Activated CD4-positive, CD25-positive, alpha-beta regulatory T cell treated with anti-CD3 and anti-CD28 coated beads, Interleukin-2, amount 50 U/mL, for 24 hours (primary cell): ENCODE measurements around the gene SYP.
A peak's percentile ranks its signal among the peaks of the same experiment; 100 is the strongest.

Experiments
- ATAC-seq, 2 donors: fragments of 150-1000 bp; cut with Tn5 transposase; one replicate each; pipeline ENCODE4 v1.10.0; 2021; ENCODE audit warnings: mild to moderate bottlenecking in 1 of 2, moderate library complexity in 1 of 2

Gene SYP

DNA sequence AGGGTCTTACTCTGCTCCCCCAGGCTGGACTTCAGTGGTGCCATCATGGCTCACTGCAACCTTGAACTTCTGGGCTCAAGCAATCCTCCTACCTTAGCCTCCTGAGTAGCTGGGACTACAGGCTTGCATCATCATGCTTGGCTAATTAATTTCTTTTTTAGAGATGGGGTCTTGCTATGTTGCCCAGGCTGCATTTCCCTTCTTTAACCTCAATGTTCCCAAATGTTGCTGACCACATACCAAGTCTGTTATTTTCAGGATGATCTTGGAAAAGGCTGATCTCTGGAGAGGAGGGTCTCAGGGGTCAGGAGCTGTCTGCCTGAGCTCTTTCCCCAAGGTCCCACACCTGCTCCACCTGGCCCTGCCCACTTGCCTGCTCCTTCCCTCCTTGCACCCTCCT, 20.1 kb upstream of the SYP start:
- no peak for ATAC-seq

DNA sequence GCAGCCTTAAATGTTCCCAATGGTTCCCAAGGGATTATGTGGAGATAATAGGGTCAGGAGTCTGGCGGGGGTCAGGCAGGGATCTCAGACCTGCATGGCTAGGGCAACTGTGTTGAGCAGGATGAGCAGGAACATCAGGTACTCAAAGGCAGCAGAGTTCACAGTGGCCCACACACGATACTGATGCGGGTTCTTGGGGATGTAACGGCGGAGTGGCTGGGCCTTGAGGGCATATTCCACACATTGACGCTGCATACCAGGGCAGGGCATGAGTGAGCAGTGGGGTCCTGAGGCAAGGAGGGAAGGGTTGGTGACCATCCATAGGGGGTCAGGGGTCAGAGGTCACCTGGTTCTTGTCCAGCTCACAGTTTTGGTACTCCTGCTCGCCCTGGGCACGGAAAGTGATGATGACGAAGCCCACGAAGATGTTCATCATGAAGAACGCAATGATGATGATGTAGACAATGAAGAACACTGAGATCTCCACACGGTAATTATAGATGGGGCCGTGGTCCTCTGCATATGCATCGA, 15.1 kb upstream of the SYP start:
- no peak for ATAC-seq

DNA sequence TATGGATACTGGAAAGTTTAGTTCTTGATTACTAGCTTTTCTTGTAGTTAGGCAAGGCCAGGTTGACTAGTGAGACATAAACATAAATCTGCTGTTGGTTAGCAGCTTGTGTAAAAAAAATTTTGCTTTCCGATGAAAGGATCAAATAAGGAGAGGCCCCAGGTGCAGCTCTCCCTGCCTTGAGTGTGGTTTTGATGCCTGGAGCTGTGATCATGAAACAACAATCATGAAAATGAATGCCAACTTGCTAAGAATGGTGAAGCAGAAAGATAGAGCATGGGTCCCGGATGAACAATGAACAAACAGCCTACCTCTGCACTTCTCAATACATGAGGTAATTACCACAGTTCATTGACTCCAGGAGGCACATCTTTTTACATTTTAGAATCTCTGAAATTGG, 14.4 kb upstream of the SYP start:
- no peak for ATAC-seq

DNA sequence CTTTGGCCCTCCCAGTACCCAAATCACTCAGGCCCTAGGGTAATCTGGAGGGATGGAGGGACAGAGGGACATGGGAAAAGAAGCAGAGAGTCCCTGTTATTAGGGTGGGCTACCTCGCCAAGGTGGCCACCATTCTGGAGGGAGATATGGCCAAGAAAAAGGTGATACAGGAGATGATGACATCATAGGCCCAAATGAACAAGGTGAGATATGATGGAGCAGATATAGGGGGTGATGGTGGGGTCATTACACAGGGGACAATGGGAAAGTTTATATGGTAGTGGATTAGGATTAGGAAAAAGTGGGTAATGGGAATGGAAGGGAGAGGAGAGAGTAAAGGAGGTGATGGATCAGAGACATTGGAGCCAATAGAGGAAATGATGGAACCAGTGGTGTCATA, 12.9 kb upstream of the SYP start:
- no peak for ATAC-seq

DNA sequence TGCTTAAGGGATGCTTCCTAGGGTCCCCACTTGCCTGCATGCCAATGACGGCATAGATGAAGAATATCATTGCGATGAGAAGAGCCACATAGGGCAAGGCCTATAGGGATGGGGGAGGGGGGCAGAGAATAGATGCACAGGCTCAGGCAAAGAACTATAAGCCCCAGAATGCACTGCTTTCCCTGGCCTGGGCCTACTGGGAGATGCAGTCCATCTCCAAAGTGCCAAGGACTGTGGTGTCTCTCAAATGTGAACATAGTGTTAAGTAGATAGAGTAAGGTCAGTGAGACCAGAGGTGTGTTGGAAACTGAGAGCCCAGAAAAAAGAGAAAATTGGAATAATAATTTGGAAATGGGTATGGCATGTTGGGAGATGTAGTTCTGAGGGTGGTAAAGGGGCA, 12.2 kb upstream of the SYP start:
- ATAC-seq, result no peak

DNA sequence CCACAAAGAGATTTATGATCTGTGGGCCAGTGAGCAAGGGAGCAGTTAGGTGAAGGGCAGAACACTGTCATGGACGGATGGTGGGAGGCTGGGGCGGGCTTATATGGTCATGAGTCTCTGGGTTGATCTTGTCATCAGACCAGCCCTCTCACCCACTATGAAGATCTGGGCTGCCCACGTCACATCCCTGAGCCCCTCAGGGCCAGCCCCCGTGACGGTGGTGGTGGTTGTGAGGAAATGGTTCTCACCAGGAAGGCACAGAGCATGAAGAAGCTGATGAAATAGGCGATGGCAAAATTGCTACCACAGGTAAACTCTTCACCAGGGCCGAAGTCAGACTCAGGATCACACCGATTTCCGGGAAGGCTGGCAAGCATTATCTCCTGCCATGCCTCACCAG, 11.1 kb upstream of the SYP start:
- no peak for ATAC-seq

DNA sequence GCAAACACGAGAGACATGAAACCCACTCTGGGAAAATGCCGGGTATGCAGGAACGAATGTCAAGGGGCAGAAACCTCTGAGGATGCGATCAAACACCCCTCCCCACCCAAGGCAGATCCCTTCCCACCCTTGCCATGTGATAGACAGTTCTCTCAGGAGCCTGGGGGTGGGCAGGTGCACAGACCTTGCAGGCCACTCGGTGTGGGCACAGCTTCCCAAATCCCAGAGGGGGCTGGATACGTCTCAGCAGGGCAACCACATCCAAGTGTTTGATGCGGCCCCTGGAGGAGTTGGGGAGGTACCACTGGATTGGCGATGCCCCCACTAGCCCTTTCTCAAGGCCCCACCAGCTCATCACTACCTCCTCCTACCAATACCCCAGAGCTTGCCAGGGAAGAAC, 10.4 kb upstream of the SYP start:
- no peak for ATAC-seq

DNA sequence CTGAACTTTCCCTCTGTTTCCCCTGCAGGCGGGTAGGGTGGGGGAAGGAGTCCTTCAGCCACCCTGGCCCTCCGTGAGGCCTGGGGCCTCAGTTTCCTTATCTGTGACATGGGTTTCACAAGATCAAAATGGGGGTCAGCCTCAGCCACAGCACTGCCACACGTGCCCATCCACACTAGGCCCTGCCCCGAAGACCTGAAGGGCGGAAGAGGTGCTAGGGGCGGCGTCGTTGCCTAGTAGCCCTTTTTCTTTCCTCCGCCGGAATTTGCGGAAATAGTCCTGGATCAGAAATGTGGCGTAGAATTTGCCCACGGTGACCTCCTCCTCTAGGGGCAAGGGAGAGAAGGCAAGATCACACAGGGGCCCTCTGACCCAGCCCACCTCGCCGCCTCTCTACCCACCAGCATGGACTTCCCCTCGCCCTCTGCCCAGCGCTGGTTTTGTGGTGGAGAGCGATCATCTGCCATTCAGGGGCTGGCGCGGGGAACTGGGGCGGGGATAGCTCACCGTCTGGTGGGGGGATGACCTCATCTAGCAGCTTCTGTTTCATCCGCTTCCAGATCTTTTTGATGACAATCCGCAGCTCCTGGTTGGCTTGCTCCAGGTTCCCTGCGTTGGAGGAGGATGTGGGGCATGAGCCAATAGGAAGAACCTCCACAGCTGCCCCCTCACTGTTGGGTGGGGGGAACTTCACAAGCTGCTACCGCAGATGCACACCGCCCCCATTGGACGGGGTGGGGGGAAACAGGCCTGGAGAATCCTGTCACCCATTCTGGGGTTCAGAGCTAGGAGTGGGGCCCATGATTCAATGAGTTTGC, 9.7 kb upstream of the SYP start:
- ATAC-seq, result no peak

DNA sequence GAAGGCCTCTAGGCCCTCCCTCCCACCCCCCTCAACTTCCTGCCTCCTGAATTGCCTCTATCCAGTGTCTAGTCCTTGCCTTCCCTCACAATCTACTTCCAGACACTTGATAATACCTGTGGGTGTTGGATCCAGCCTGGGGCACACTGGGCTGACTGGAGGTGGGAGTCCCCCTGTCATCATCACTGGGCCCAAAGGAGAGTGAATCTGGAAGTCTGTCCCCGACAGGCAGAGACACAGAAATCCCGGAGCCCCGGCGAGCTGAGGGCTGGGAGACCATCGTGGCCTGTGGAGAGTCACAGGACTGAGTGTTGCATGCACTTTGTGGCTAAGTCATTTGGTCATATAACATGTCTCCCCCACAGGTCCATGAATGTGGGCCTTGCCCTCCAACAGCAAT, 8.4 kb upstream of the SYP start:
- no peak for ATAC-seq

DNA sequence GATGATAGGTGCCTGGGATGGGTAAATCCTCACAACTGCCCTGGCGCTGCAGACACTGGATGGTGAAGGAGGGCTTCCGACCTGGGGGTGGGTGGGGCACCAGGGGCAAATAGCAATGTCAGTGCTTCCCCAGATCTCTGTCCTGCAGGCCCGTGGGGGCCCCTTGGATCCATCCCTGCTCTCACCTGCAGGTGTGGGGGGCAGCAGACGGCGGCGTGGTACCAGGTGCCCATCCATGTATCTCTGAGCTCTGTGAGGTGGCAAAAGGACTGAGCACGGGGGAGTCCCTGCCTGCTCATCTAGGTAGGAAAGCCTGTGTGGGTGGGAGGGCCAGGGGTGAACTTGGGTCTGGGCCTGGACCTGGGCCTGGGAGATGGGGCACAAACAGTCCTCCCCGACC, 6.5 kb upstream of the SYP start:
- ATAC-seq, result no peak

DNA sequence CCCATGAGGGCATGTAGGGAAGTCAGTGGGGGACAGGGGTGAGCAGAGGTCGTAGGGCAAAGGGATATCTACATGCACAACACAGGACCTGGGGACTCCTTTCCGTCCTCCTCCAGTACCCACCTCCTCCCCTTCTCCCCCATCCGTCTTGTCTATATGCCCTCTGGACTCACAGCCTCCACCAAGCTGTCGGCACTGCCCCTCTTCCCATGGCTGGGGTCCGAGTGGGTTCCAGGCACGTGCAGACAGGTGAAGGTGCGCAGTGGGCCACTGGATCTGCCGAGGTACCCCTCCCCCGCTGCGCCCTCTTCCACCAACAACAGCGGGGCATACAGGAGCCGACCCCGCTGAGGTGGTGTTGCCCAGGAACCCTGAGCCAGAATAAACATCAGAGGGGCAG, 5.5 kb upstream of the SYP start:
- no peak for ATAC-seq

DNA sequence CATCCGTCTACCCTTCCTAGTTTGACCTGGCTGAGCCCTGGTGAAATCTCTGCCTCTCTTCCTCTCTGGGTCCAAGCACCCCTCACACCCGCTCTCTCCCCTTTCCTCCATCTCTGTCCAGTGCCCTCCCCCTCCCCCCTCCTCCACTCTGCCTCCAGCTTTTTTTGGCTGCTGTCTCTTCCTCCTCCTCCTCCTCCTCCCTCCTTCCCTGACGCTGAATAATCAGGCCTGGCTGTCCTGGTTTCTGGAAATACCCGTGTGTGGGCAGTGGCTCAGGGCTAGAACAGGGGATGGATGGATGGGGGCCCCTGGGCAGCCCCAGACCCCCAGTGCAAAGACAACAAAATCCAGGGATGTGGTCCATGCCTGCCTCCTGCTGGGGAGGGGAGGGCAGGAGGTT, 4.7 kb upstream of the SYP start:
- ATAC-seq, result no peak

DNA sequence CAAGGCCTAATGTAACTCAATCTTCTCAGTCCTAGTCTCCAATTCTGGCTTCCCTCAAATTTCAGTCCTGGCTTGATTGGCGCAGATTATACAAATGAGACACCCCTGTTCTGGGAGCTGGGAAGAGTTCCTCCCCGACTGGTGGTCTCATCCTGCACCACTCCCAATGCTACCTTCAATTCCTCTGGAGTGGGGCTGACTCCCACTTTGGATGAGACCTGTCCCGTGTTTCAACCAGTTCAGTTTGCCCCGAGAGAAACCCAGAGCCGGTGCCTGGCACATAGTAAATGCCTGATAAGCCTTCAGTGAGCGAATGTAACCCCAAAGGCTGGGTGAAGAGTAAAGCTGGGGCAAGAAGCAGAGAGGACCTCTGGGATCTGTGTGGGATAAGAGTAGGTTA, 4.0 kb upstream of the SYP start:
- no peak for ATAC-seq

DNA sequence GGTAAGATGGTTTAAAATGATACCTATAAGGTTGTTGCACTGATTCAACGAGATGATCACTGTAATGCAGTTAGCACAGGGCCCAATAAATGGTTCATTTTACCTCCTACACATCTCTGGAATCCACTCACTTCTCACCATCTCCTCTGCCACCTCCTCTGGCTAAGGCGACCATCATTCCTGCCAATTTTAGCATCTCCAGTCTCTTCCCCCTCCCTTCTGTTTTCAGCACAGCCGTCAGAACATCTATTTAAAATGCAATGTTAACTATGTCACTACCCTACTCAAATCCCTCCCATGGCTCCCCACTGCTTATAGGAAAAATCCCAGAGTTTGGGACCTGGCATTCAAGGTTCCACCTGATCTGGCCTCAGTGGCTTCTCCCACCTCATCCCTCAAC, 3.5 kb upstream of the SYP start:
- no peak for ATAC-seq

DNA sequence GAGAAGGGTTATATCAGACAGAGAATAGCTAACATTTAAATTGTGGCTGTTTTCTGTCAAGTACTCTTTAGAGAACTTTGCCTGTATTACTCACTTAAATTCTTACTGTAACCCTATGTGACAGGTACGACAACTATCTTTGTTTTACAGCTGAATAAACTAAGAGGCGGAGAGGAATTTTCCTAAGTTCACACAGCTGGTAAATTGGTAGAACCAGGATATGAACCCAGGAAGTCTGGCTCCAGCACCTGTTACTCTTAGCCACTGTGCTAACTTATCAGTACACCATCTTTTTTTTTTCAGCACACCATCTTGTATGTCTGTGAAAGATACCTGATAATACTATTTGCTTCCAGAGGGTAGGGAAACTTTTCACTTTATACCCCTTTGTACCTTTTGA, 2.0 kb upstream of the SYP start:
- ATAC-seq, result no peak

DNA sequence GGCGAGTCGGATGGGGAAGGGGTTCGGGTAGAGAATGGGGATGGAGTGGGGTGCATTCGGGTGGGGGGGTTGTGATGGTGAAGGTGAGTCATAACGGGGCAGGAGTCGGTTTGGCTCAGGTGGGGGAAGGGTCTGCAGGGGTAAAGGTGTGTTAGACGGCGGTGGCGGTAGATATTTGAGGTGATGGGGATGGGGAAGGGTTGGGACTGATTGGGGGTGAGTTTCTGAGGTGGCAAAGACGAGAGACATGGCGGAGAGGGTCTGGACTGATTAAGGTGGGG, 738 bp downstream of the SYP start:
- ATAC-seq, result no peak

DNA sequence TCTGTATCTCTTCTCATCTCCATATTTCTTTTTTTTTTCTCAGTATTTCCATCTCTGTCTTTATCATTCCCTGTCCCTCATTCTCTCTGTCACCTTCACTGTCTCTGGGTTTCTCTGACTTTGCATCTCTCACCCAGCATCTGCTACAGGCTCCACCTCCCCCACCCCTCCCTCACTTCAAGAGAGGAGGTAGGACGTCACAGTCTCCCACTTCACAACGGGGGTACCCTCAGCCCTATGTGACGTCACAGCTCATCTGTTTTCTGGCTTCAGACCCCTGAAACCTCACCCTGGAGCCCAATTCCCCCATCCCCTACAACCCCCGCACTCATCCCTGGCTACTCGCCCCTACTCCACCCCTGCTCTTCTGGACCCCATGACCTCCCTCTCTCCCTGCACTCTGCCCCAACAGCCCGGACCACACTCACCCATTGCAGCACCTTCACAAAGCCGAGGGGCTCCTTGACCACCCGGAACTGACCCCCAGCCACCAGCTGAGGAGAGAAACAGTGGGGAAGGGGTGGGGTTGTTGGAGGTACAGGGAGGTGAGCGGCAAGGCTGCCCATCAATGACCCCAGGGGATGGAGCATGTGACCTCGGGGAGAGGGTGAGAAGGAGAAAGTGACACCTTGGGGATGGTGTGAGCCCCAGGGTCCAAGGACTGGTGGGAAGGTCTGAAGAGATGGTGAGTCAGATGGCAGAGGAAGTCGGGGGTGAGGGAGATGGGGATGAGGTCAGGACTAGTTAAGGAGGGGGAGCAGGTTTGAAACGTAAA, 1.3 kb downstream of the SYP start:
- no peak for ATAC-seq

DNA sequence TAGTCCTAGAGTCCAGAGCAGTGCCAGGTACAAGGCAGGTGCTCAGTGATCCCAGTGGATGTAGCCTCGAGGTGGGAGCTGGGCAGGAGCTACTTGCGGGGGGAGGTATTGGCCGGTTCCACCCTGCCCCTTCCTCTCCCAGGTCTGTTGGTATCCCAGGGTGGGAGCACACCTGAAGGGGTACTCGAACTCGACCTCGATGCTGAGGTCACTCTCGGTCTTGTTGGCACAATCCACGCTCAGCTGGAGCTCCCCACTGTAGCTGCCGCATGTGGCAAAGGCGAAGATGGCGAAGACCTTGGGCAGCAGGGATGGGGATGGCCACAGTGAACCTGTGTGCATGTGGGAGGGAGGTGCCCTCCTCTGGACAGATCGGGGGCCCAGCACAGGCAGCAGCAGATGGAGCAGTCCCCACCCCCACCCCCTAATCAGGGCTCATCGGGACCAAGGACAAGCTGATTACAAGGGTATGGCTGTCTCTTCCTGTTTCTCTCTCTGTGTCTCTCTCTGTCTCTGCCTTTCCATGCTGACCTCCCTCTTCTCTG, 2.4 kb downstream of the SYP start:
- ATAC-seq, result no peak

DNA sequence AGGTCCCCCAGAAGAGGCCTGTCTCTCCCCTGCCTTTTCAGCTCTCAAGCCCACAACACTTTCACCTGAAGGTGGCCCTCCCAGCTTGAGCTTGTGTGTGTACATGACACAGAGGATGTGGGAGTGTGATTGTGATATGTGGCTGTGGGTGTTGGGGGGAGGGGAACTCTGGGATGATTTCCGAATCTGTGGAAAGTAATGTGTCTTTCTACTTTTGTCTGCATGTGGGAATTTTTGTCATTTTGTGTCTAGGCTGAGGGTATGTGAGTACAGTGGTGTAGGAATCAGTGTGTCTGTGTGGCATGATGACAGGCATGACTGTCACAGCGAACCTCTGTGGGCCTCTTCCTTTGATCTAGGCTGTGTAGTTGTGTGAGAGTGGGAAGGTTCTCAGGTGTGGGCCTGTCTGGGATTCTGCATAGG, 6.4 kb downstream of the SYP start:
- no peak for ATAC-seq

DNA sequence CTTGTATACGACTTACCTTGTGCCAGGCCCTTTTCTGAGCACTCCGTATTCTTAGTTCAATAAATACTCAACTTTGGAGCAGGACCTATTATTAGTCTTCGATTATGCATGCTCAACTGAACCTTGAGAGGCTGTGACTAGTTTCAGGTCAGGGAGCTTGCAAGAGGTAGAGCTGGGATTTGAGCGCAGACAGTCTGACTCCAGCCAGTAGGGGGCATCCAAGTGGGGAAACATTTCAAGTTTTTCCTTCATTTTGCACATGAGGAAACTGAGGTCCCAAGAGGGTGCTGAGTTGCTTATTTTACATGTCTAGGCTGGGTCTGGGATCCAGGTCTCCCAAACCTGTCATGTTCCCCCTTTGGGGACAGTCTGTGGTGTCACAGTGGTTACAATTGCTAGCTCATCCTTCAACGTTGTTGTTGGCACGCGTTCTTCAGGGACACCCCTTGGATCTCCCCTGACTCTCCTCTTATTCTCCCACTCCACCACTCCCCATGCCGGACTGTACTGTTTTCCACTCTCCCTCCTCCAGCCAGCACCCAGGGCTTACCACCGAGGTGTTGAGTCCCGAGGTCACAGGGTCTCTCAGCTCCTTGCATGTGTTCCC, 7.2 kb downstream of the SYP start:
- ATAC-seq, result no peak

DNA sequence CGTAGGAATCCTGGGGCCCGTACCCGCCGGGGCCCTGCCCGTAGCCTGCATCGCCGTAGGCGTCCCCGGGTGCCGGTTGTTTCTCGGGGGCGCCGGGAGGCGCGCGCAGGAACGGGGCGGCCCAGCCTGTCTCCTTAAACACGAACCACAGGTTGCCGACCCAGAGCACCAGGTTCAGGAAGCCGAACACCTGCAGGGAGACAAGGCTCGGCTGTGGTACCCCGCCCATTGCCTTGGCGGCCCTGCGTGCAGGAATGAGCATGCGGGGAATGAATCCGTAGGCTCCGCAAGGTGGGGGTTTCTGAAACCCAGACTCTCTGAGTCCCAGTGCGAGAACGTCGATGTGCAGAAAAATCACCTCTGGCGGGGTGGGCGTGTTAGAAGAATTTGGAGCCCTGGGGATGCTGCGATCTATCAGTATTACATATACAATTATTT, 8.4 kb downstream of the SYP start:
- peak; percentile 1 to 5 for ATAC-seq

DNA sequence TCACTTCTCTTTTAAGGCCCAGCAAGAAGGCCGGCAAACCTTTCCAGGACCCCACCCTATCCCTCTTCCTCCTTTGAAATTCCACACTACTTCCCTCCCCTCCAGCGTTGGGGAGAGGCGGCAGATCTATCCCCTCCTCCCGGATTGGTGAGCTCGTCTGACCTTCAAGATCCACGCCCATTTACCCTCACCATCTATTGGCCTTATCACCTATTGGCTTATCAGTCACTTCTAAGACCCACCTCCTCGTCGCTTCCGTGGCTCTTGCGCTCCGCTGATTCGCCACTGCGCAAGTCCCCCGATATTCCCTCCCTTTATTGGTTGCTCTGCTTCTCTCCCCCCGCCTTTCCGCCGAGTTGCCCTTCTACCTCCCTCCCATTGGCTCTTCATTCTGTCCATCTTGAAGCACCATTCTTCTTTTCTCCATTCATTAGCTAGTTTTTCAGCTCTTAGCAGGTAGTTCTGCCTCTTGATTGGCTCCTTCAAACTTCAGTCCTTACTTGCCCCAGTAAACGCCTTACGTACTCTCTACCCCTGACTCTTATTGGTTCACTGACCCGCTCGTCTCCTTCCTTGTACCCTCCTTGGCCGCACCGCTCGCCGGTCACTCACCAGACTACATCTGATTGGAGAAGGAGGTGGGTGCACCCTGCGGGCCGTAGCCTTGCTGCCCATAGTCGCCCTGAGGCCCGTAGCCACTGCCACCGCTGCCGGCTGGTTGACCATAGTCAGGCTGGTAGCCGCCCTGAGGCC, 9.0 kb downstream of the SYP start:
- ATAC-seq, result peak; percentile 92 to 94

DNA sequence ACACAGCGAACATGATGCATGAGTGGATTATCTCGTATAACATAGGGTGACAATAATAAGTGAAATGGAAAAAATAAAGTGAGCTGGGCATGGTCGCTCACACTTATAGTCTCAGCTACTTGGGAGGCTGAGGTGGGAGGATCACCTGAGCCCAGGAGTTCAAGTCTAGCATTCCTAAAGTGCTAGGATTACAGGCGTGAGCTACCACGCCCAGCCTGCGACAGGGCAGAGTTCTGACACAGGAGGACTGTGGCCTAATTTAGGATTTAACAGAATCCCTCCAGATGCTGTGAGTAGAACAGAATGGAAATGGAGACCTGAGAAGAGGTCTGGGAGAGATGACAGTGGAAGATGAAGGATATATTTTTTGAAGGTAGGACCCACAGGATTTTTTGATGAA, 10.4 kb downstream of the SYP start:
- ATAC-seq, result no peak
